ENCODE data around the gene ATG9B. TPM values are rescaled to one million over a fixed set of nuclear protein-coding genes. Genes with fewer than 3 reads are reported as not detected.

The ATG9B gene
- polyA plus RNA-seq, 2 of the 4 experiments (the other 2 are of a cell fraction) = 0.06 to 0.23 TPM

DNA sequence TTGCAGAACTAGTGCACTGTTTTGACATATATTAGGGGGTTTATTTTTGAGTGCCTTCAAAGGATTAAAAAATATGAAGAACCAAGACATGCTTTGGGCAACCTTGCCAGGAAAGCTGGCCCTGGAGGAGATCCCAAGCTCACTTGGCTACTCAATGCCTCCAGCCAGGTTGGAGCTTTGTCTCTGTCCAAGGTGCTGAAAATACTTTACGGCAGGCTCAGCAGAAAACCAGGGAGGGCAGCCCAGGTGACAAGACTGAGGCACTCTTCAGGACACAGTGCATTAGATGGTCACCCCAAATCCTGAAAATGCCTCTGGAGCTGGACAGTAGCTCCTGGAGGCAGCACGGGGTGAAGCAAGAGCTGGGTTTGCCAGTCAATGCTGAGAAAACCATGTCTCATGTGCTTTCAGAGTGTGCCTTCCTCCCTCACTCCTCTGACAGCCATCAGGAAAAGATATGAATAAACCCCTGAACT is 40.4 kb downstream of the ATG9B start:
- 6% methylated on average over 2 of the region's 2 CpGs for WGBS (ENCODE audit: missing lambda C conversion rate)
- CTCF ChIA-PET = interaction anchor here (0.7 to 5.9 kb wide), 15 partner anchors 9 to 205 kb away, joined by 3 to 95 read pairs (median 6); partner anchors contain the start of gene ABCB8
- POLR2A ChIA-PET = no interaction called here
- DNase-seq (ENCODE audit: low read depth in 1 of 2, low spot score in 1 of 2) = no peak
- no peak for FAIRE-seq
- Histone ChIP-seq H3K9me3 (no peaks in the 10 kb centered on the region), H3K4me3 (no peak overlapping the region), H3K27ac (no peak overlapping the region), H3K4me2 (no peak overlapping the region), H3K4me1 (peaks cover 11% of the 10 kb centered on the region; the same call in 2 of the 3 replicates)
- TF ChIP-seq, protein P1, sequence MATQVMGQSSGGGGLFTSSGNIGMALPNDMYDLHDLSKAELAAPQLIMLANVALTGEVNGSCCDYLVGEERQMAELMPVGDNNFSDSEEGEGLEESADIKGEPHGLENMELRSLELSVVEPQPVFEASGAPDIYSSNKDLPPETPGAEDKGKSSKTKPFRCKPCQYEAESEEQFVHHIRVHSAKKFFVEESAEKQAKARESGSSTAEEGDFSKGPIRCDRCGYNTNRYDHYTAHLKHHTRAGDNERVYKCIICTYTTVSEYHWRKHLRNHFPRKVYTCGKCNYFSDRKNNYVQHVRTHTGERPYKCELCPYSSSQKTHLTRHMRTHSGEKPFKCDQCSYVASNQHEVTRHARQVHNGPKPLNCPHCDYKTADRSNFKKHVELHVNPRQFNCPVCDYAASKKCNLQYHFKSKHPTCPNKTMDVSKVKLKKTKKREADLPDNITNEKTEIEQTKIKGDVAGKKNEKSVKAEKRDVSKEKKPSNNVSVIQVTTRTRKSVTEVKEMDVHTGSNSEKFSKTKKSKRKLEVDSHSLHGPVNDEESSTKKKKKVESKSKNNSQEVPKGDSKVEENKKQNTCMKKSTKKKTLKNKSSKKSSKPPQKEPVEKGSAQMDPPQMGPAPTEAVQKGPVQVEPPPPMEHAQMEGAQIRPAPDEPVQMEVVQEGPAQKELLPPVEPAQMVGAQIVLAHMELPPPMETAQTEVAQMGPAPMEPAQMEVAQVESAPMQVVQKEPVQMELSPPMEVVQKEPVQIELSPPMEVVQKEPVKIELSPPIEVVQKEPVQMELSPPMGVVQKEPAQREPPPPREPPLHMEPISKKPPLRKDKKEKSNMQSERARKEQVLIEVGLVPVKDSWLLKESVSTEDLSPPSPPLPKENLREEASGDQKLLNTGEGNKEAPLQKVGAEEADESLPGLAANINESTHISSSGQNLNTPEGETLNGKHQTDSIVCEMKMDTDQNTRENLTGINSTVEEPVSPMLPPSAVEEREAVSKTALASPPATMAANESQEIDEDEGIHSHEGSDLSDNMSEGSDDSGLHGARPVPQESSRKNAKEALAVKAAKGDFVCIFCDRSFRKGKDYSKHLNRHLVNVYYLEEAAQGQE (IDR thresholded peaks at IDR 0.05) = peak; percentile 98
- 0 out of 2 replicates have a peak, but pooled peaks have one; percentile 46 for TF ChIP-seq HOXB13 (CRISPR knock-in tag; IDR thresholded peaks at IDR 0.05; ENCODE audit: low read depth)
- TF ChIP-seq FOSB (CRISPR knock-in tag; IDR thresholded peaks at IDR 0.05) = no peak
- TF ChIP-seq NR3C1 (IDR thresholded peaks at IDR 0.05) = no peak
- no peak for TF ChIP-seq TP53 (CRISPR knock-in tag; IDR thresholded peaks at IDR 0.05)
- TF ChIP-seq HOXA7 (CRISPR knock-in tag; IDR thresholded peaks at IDR 0.05) = no peak
- no peak for TF ChIP-seq ESRRA (IDR thresholded peaks at IDR 0.05; ENCODE audit: borderline replicate concordance, low read length)
- TF ChIP-seq SREBF2 (IDR thresholded peaks at IDR 0.05) = no peak
- TF ChIP-seq MAFK (IDR thresholded peaks at IDR 0.05; ENCODE audit: partially characterized antibody) = peak; percentile 59
- TF ChIP-seq, protein P2, sequence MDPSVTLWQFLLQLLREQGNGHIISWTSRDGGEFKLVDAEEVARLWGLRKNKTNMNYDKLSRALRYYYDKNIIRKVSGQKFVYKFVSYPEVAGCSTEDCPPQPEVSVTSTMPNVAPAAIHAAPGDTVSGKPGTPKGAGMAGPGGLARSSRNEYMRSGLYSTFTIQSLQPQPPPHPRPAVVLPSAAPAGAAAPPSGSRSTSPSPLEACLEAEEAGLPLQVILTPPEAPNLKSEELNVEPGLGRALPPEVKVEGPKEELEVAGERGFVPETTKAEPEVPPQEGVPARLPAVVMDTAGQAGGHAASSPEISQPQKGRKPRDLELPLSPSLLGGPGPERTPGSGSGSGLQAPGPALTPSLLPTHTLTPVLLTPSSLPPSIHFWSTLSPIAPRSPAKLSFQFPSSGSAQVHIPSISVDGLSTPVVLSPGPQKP (IDR thresholded peaks at IDR 0.05; ENCODE audit: low read depth, low read length) = no peak
- TF ChIP-seq CBX2 (IDR thresholded peaks at IDR 0.05; ENCODE audit: borderline replicate concordance, low read depth) = no peak
- TF ChIP-seq, protein P3, sequence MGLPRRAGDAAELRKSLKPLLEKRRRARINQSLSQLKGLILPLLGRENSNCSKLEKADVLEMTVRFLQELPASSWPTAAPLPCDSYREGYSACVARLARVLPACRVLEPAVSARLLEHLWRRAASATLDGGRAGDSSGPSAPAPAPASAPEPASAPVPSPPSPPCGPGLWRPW (IDR thresholded peaks at IDR 0.05) = no peak
- TF ChIP-seq RAD21 (conservative IDR thresholded peaks at IDR 0.05 in 1 of 2, IDR thresholded peaks at IDR 0.05 in 1 of 2) = no peak
- no peak for TF ChIP-seq BCL3 (IDR thresholded peaks at IDR 0.05)
- peak; percentile 96 for TF ChIP-seq EHMT2 (IDR thresholded peaks at IDR 0.05; ENCODE audit: low read depth)
- TF ChIP-seq ZFP36 (IDR thresholded peaks at IDR 0.05; ENCODE audit: borderline replicate concordance, partially characterized antibody) = no peak
- TF ChIP-seq MYC (IDR thresholded peaks at IDR 0.05; ENCODE audit: borderline replicate concordance, low read length) = no peak
- no peak for TF ChIP-seq RFX5 (IDR thresholded peaks at IDR 0.05)
- TF ChIP-seq GATA3 (IDR thresholded peaks at IDR 0.05; ENCODE audit: borderline replicate concordance) = no peak
- no peak for ATAC-seq

DNA sequence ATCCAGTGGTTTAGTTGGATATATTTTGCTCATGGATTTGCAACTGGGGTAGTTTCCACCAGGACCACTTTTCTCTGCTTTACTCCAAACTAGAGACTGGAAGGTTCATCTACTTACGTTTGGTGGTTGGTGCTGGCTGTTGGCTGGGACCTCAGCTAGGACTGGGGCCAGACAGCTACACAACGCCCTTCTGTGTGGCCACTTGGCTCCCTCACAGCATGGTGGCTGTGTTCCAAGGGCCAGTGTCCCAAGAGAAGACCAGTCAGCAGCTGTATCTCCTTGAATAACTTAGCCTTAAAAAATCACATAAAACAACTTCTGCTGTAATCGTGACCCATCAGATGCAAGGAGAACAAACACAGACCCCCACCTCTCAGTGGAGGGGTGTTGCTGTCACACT is 41.9 kb downstream of the ATG9B start:
- Histone ChIP-seq H3K4me2 (no peak overlapping the region), H3K9me3 (no peaks in the 10 kb centered on the region), H3K4me3 (no peak overlapping the region), H3K27ac (no peak overlapping the region), H3K4me1 (peaks cover 21% of the 10 kb centered on the region)
- CTCF ChIA-PET = interaction anchor here (1.1 to 5.9 kb wide), 3 partner anchors 19 to 84 kb away, joined by 3 to 95 read pairs (median 5); no protein-coding TSS in a partner anchor
- 6% methylated on average over 3 of the region's 3 CpGs for WGBS (ENCODE audit: missing lambda C conversion rate)
- ATAC-seq (no peak), DNase-seq (ENCODE audit: low read depth in 1 of 2, low spot score in 1 of 2) (no peak), FAIRE-seq (no peak)
- TF ChIP-seq CTCF (IDR thresholded peaks at IDR 0.05) (no peak), GATA3 (IDR thresholded peaks at IDR 0.05; ENCODE audit: borderline replicate concordance) (no peak)
- POLR2A ChIA-PET = no interaction called here

Measured in A549 (cell line).